ELF-1 (cell line): ENCODE measurements around the gene ZNRF3.
A peak's percentile ranks its signal among the peaks of the same experiment; 100 is the strongest.
"Not testable (repeated sequence)": the region's sequence is repeated elsewhere in the genome, so short reads cannot be mapped to it uniquely, and the experiment has no call there.

Experiments used
- DNase-seq: peaks from one replicate; pipeline ENCODE4 v3.0.0-alpha.2; 2016; ENCODE audit warnings: low read depth, low spot score

Gene ZNRF3

DNA sequence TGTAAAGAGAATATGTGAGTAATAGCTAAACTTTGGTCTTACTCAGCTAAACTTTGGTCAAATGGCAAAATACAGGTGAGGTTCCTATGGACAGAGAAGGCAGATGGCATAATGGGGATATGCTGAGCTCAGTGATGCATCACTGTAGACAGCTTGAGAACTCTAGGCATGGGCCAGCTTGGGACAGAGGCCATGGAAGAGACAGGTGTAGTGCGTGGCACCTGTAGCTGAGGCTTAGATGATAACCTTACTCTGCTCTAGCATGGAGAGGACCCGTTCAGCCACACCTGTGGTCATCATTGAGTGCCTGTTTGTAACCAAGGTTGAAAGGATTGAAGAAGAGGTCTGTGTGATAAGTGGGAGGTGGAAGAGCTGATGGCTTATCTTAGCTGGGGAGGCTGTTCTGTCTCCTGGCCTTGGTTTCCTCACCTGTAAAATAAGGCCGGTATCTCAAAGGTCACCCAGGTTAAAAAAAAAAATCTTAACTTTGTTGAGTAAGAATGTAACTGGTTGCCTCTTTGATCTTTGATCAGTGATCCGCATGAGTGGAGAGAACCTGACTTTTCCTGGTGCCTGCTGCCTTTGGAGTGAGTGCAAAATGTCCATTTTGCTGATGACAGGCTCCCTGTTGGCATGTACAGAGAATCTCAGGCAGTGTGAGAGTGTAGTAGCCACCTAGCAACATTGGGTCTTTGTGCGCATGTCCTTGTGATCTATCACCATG is 48.6 kb downstream of the ZNRF3 start:
- no peak for DNase-seq

GRCh38 chr22:28933321-28933720 is 49.9 kb downstream of the ZNRF3 start:
- DNase-seq = no peak

DNA sequence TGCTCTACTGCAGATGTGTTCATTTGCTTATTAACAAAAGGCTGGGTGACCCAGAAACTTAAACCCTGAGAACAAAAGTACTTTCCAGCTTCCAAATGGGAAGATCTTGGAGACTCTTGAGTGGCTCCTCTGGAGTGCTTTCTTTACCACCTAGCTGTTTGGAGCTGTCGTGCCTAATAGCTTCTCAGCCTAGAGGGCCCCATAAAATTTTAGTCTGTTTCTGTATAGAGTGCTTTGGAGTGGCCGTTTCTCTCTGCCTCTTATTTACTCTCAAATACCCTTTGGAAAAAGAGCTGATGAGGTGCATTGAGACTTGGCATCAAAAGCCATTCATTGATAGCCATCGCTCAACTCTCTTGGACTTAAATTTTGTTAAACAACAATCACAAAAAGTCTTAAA is 50.7 kb downstream of the ZNRF3 start:
- DNase-seq = no peak

DNA sequence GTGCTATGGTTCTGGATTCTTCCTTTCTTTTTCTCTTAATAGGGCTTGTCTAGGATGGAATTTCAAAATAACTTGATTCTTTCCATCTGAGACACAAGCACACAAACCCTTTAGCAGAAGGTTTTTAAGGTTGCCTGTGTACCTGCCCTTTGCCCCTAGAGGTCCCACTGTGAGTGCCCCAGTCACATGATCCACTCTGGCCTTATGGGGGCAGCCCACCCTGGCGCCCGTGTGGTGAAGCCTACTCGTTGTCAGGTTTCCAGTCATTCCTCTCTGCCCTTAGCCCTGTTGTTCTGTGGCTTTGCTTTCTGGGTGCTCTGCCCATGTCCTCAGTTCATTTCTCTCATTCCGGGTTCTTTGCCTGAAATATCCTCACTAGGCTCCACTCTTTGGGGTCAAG is 51.8 kb downstream of the ZNRF3 start:
- DNase-seq = no peak

DNA sequence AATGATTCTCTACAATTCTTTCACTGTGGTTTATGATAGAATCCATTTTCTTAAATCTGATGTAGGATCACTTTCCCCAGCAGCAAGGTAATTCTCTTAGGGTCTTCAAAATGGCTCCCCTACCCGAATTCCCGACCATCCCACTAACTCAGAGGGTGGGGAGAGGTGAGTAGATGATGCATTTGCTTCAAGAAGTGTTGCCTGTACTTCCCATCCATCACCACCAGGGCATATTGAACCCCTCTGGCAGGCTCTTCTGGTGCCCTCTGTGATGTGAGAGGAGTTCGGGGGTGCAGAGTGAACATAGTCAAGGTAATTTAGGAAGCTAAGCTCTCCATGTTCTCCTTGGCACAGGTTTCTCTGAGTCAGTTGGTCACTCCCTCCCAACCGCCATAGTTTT is 52.3 kb downstream of the ZNRF3 start:
- DNase-seq = no peak

DNA sequence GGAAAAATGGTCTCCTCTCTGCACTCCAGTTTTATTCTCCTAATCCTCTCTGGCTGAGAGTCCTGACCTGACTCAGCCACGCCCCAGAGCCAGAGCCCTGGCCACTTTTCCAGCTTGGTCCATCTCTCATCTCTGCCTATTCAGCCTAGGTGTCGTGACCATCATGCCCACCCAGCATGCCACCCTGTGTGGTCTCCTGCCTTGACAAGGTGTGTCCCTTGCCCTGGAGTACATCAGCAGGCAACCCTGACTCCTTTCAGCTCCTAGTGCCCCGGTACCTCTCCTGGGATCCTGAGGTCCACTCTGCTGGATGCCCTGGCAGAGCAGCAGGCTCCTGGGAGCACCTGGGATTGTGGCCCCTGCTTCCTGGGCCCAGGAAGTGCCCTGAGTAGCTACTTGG is 52.8 kb downstream of the ZNRF3 start:
- no peak for DNase-seq

- no peak for DNase-seq
These were observed 54.0 kb downstream of the ZNRF3 start for GRCh38 chr22:28937206-28938025.

DNA sequence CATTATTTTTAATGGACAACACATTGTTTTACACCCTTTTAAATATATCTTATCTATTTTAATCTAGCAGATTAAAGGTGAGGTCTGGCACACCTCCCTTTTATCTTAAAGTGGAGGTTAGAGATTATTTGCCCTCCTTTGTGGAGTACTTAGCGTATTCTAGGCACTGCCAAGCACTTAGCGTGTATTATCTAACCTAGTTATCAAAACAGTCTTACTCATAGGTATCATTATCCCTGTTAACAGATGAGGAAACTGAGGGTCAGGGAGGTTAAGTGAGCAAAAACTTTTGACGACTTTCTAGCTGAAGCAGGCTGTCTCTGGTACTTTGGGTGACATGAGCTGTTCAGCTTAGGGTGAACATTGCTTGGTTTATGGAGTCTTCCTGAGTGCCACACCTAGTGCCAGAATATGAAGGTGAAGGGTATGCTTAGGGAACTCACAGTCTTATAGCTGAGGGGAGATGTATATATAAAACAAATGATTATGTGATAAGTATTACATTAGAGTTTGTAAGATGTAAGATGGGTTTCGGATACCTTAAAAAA is 55.0 kb downstream of the ZNRF3 start:
- DNase-seq = no peak

DNA sequence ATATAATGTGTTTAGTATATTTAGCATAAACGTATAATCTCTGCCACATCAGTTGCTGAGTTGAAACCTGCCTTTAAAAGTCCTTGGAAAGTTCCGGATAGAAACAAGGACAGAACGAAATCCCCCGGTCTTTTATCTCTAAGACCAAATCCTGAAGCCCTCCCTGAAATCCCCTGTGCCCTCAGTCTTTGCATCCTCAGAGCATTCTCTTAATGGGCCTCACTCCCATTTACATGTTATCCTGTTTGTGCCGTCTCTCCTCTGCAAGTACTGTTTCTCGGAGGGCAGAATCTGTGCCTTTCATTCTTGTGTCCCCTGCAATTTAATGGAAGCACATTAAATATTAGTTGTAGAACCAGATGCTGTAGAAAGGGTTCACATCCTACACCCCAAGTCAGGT is 56.0 kb downstream of the ZNRF3 start:
- DNase-seq = no peak

- no peak for DNase-seq
These were observed 56.6 kb downstream of the ZNRF3 start for GRCh38 chr22:28939932-28940331.

GRCh38 chr22:28940441-28940840 is 57.1 kb downstream of the ZNRF3 start:
- DNase-seq = no peak

GRCh38 chr22:28942333-28942732 is 59.0 kb downstream of the ZNRF3 start:
- DNase-seq = peak; percentile 19

- peak; percentile 24 for DNase-seq
These were observed 59.6 kb downstream of the ZNRF3 start for GRCh38 chr22:28942801-28943500.

- no peak for DNase-seq
These were observed 60.1 kb downstream of the ZNRF3 start for GRCh38 chr22:28943501-28943879.

DNA sequence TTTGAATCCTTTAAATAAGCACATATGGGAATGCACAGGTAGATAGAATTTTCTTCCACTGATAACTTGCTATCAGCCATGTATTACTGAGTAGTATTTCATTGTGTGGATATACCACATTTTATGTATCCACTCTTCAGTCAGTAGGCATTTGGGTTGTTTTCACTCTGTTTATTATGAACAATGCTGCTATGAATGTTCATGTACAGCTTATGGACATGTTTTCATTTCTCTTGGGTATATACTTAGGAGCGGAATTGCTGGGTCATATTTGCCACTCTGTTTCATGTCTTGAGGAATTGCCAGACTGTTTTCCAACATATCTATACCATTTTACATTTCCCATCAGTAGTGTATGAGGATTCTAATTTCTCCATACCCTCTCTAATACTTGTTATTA is 63.8 kb downstream of the ZNRF3 start:
- no peak for DNase-seq

DNA sequence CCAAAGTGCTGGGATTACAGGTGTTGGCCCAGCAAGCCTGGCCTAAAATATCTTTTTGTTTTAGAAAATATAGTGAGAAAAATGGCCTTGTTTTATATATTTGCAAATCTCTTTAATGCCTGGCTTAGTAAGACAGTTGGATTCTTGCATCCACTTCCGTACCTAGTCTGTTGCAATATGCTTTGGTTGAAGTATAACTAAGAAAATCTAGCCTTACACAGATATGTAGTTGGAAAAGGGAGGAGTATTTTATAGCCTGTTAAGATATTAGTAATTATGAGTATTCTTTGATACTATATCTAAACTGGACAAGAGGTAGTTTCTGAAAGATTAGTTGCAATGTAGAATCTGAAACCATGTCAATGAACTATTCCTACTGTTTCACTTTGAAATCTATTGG is 65.1 kb downstream of the ZNRF3 start:
- DNase-seq = no peak

- not testable (repeated sequence) for DNase-seq
These were observed 65.6 kb downstream of the ZNRF3 start for GRCh38 chr22:28948860-28949551.

DNA sequence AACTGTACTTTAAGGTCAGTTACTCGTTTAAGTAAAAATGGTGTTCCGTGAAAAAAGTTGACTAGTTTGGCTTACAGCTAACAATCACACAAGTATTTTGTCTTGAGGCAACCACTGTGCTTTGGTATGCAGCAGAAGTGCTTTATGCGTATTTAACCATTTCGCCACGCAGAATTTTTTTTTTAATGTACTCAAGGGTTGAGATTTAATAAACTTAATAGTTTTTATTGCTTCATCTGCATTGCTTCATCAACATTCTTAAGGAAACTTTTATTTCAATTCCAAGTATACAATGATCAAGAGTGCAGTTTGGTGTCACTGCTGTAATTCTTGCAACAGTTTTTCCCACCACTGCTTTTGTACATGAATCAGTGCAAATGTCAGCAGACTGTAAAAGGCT is 66.4 kb downstream of the ZNRF3 start:
- DNase-seq = no peak

DNA sequence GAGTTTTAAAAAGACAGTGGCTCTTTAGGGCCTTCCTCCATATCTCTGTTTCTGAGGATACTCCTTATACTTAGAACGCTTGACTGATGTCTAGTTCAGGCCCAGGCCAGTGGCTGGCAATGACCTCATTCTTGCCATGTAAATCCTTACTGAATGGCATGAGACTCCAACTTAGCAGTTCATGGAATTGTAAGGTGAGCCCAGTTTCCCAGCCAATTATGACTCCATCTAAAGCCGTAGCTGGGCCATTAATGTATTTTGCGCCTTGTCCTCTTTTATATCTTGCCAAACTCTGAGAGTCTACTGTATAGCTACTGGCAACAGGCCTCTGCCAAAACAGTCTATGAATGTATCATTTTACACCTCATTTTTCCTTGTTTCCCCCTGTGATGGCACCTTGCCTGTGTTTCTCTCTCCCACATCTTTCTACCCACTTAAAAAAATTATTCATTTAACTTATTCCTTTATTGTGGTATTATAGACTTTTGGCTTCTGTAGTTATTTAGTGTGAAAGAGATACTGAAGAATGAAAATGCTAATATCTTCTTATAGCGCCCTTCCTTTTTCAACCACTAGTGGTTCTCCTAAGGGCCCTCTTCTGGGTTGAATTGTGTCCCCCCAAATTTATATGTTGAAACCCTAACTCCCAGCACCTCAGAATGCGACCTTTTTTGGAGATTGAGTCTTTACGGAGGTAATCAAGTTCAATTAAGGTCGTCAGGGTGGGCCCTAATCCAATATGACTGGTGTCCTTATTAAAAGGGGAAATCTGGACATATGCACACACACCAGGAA is 67.4 kb downstream of the ZNRF3 start:
- no peak for DNase-seq

DNA sequence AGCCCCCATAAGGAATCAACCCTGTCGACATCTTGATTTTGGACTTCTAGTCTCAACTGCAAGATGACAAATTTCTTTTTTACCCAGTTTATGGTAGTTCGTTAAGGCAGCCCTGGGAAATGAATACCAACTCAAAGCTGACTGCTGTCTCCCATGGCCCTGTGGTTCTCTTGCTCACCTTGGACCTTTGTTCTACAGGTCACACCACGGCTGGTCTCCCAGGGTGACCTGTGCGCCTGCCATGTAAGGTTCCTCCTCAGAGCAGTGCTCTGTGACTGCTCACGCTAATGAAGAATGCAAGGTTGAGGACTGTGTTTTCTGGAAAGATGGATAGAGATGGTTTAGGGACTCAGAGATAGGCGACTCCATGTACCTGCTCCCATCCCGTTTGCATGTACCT is 68.2 kb downstream of the ZNRF3 start:
- peak; percentile 13 for DNase-seq

- DNase-seq = peak; percentile 48
These were observed 68.7 kb downstream of the ZNRF3 start for GRCh38 chr22:28951969-28952521.
